Adrenal gland (tissue), 5 donors: ENCODE measurements around the gene SMC1B.

ENCODE experiments used
- CTCF ChIP-seq, 6 experiments: fragments of 450-650 bp in 4 of 6; fragments of 200-600 bp in 2 of 6; sonication (generic) in 1 of 6; IDR thresholded peaks; 1 replicate in 5 of 6; 2 replicates in 1 of 6; pipeline versions ENCODE4 v1.5.1 to v1.8.0; 2016 to 2021; ENCODE audit warnings: antibody characterized with exemption in 6 of 6, mild to moderate bottlenecking in 2 of 6, moderate library complexity in 1 of 6
- POLR2A ChIP-seq, 2 donors: fragments of 450-650 bp; IDR thresholded peaks; one replicate each; pipeline ENCODE4 v1.6.1; 2017; ENCODE audit warnings: antibody characterized with exemption in 2 of 2, mild to moderate bottlenecking in 2 of 2, moderate library complexity in 1 of 2
- donor health status: DM: no; HTN: no; CAD: no.

- TF ChIP-seq CTCF (IDR thresholded peaks at IDR 0.05) (no peak), POLR2A (IDR thresholded peaks at IDR 0.05) (no peak)
These were observed 45.8 kb upstream of the SMC1B start for GRCh38 chr22:45459235-45459634.
